Measurements from ENCODE around the gene CYCS. TPM values are rescaled to one million over a fixed set of nuclear protein-coding genes. Genes with fewer than 3 reads are reported as not detected.
A peak's percentile ranks its signal among the peaks of the same experiment; 100 is the strongest.
"Not testable (repeated sequence)": the region's sequence is repeated elsewhere in the genome, so short reads cannot be mapped to it uniquely, and the experiment has no call there.

The CYCS gene
- total and polyA plus RNA-seq, 5 experiments from 2014 or later, result 56.1 to 121 (median 95.4) TPM

- no peaks in the 10 kb centered on the region for H3K4me1 Mint-ChIP-seq
- peaks cover 0 to 8% (median 0%) of the 10 kb centered on the region in 5 donors for H3K27me3 Mint-ChIP-seq
- DNase-seq, result no peak
- H3K27ac Mint-ChIP-seq, result no peak overlapping the region
- no peak for ATAC-seq
- H3K36me3 Mint-ChIP-seq, result peaks cover 0 to 5% (median 0%) of the 10 kb centered on the region in 3 donors
- no peak overlapping the region for H3K4me3 Mint-ChIP-seq
- no peaks in the 10 kb centered on the region for H3K9me3 Mint-ChIP-seq
- POLR2A ChIA-PET, result no interaction called here
Observed at GRCh38 chr7:25087855-25088254, 37.2 kb downstream of the CYCS start.

GRCh38 chr7:25084821-25085220 is 40.2 kb downstream of the CYCS start:
- H3K4me3 Mint-ChIP-seq, result no peak overlapping the region
- H3K4me1 Mint-ChIP-seq, result no peaks in the 10 kb centered on the region
- peaks cover 0 to 16% (median 8%) of the 10 kb centered on the region in 5 donors for H3K27me3 Mint-ChIP-seq
- H3K36me3 Mint-ChIP-seq, result peaks cover 0 to 5% (median 0%) of the 10 kb centered on the region in 3 donors
- DNase-seq (no peak), ATAC-seq (no peak)
- no peak overlapping the region for H3K27ac Mint-ChIP-seq
- POLR2A ChIA-PET, result no interaction called here
- H3K9me3 Mint-ChIP-seq, result no peaks in the 10 kb centered on the region

GRCh38 chr7:25083201-25083600 is 41.9 kb downstream of the CYCS start:
- POLR2A ChIA-PET, result no interaction called here
- DNase-seq (no peak), ATAC-seq (no peak)
- H3K4me3 Mint-ChIP-seq, result no peak overlapping the region
- peaks cover under 1 to 16% (median 8%) of the 10 kb centered on the region in 5 donors for H3K27me3 Mint-ChIP-seq
- no peaks in the 10 kb centered on the region for H3K9me3 Mint-ChIP-seq
- H3K27ac Mint-ChIP-seq, result no peak overlapping the region
- H3K4me1 Mint-ChIP-seq, result no peaks in the 10 kb centered on the region
- peaks cover 0 to 5% (median 0%) of the 10 kb centered on the region in 3 donors for H3K36me3 Mint-ChIP-seq

- ATAC-seq, H3K9me3 Mint-ChIP-seq, H3K36me3 Mint-ChIP-seq, POLR2A ChIA-PET, H3K4me3 Mint-ChIP-seq, H3K4me1 Mint-ChIP-seq, DNase-seq, H3K27ac Mint-ChIP-seq: not testable (repeated sequence)
- H3K27me3 Mint-ChIP-seq, result peaks cover 4 to 22% (median 18%) of the 10 kb centered on the region in 5 donors
Observed at GRCh38 chr7:25082041-25082440, 43.0 kb downstream of the CYCS start.

- Mint-ChIP-seq H3K4me3 (no peak overlapping the region), H3K36me3 (no peaks in the 10 kb centered on the region), H3K4me1 (peaks cover 0 to 3% (median 0%) of the 10 kb centered on the region in 4 donors), H3K9me3 (no peaks in the 10 kb centered on the region), H3K27me3 (peaks cover 4 to 20% (median 8%) of the 10 kb centered on the region in 5 donors), H3K27ac (peak overlapping the region in 1 of 10 donors; percentile 49)
- DNase-seq (no peak), ATAC-seq (no peak)
- POLR2A ChIA-PET, result no interaction called here
Observed at GRCh38 chr7:25077096-25077495, 48.0 kb downstream of the CYCS start.

GRCh38 chr7:25075459-25075858 is 49.6 kb downstream of the CYCS start:
- ATAC-seq, result no peak

GRCh38 chr7:25073451-25073850 is 51.6 kb downstream of the CYCS start:
- POLR2A ChIA-PET, result no interaction called here
- Mint-ChIP-seq H3K4me1 (peaks cover 0 to 5% (median 1%) of the 10 kb centered on the region in 4 donors), H3K4me3 (no peak overlapping the region), H3K27ac (peak overlapping the region in 1 of 10 donors; percentile 53), H3K36me3 (no peaks in the 10 kb centered on the region), H3K27me3 (peaks cover 3 to 16% (median 7%) of the 10 kb centered on the region in 5 donors), H3K9me3 (no peaks in the 10 kb centered on the region)
- ATAC-seq (no peak), DNase-seq (no peak)

More at GRCh38 chr7:25075459-25075858, 49.6 kb downstream of the CYCS start:
- POLR2A ChIA-PET, result no interaction called here
- no peak for DNase-seq
- Mint-ChIP-seq H3K4me1 (peaks cover 0 to 3% (median 0%) of the 10 kb centered on the region in 4 donors), H3K9me3 (no peaks in the 10 kb centered on the region), H3K4me3 (no peak overlapping the region), H3K27me3 (peaks cover 3 to 16% (median 7%) of the 10 kb centered on the region in 5 donors), H3K36me3 (no peaks in the 10 kb centered on the region), H3K27ac (peak overlapping the region in 2 of 10 donors; percentile 30 to 32)

Other genes starting within 250 kb of the CYCS start
- 10 to 100 TPM; 21.3 to 28.4 TPM for gene OSBPL3, start 145.1 kb downstream of the CYCS start, total RNA-seq
- gene OSBPL3, start 145.1 kb downstream of the CYCS start, polyA plus RNA-seq, result 1 to 10 TPM; 3.4 to 5.3 (median 5.0) TPM
- gene NPVF, start 103.2 kb upstream of the CYCS start, total RNA-seq, result not detected
- not detected for gene NPVF, start 103.2 kb upstream of the CYCS start, polyA plus RNA-seq